Left renal cortex interstitium (tissue), 4 donors: Measurements from ENCODE around the gene ZC3H14. TPM values are rescaled to one million over a fixed set of nuclear protein-coding genes. Genes with fewer than 3 reads are reported as not detected.

Experiments used
- DNase-seq, 4 donors: peaks; one replicate each; pipeline ENCODE4 v3.0.0-alpha.2; 2013; ENCODE audit warnings: low read depth in 4 of 4, low spot score in 2 of 4, missing footprints in 1 of 4
- polyA plus RNA-seq, 4 donors: library from polyadenylated mRNA; unstranded; fragments of 120-200 nt; gene quantifications; one replicate each; pipeline ENCODE4 v1.2.1, GENCODE V29; 2013; ENCODE audit not compliant: insufficient read length in 4 of 4

Gene ZC3H14
- polyA plus RNA-seq, 4 donors = 79.6 to 114 (median 101) TPM

DNA sequence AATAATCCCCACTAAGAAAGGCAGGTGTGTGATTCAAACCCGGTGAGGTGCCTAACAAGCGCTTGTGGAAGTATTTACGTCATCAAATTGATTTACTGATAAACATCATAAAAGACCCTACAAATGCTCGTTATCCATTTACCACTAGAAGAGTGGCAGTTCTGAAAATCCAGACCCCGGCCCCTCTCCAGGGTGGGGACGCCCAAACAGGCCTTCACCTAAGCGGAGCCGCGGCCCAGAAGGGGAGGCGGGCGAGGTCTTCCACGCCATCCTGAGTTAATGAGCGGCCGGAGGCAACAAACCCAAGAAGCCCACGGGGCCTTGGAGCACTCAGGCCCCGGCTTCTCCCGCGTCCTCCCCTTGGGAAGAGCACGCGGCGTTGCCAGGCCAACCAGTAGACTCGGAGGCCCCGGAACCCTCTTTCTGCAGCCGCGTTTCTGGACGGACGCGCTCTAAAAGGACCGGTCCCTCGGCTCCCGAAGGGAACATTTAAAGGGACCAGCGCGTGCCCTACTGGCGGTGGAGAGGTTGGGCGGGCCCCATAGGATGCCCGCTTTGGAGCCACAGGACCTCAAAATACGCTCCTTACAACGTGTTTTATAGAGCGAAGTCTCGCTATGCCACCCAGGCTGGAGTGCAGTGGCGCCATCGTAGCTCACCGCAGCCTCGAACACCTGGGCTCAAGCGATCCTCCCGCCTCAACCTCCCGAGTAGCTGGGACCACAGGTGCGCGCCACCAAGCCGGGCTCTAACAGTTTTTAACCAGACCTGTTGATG lies 11.6 kb upstream of the ZC3H14 start:
- peak in 2 of 4 donors; percentile 70 to 72 for DNase-seq

DNA sequence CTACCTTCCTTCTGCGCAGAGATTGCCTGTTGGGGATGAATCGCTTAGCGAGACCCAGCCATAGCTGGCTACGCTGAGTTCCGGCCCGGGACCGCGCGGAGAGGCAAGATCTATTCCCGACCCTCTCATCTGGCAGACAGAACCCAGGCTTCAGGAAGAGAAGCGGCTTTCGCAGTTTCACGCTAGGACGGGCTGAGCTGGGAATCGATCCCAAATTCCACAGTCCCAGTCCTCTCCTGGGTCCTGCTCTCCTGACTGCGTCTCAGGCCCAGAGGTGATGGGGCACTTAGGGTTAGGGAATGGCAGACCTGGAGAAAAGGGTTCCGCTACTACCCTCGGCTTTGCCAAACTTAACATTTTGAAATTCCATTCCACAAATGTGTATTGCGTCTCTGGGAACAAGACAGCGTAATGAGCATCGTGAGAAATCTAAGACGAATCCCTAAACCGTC lies 10.8 kb upstream of the ZC3H14 start:
- DNase-seq = no peak

DNA sequence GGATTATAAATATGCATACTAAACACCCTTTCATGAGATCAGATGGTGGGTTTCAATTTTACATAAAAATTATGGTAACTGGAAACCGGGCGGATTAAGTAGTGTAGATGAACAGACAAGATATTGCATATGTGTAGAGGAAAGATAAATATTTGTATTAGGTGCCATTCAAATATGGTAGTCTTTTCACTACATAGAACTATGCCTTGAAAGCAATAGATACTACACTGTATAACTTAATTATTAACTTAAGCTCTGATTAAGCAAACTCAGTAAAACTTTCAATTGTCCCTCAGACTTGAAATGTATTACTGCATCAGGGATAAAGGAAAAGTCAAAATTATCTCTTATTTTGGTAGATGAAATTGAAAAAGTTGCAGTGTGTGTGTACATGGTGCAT lies 10.0 kb upstream of the ZC3H14 start:
- DNase-seq = no peak

DNA sequence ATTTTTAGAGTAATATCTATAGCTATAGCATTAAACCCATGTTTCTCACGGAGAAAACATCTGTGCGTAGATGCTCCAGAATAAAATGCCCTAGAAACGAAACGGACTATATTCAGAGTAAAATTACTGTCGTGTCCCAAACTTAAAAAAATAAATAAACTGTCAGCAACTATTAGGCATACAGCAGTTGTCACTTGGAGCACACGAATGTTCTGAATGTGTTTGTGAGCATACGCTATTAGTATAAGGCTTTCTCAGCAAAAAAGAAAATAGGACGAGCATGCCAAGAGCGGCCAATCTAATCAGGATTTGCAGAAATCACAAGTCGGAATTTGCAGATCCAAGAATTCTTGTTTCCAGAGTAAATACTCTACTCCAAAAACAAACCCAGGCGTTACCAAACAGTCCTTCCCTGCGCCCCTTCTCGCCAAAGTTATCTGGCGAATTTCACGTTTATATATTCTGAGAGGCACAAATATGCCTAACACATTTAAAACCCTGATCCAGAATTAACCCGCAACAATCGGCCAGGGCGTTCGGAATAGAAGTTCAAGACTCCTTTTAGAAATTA lies 8.9 kb upstream of the ZC3H14 start:
- no peak for DNase-seq

DNA sequence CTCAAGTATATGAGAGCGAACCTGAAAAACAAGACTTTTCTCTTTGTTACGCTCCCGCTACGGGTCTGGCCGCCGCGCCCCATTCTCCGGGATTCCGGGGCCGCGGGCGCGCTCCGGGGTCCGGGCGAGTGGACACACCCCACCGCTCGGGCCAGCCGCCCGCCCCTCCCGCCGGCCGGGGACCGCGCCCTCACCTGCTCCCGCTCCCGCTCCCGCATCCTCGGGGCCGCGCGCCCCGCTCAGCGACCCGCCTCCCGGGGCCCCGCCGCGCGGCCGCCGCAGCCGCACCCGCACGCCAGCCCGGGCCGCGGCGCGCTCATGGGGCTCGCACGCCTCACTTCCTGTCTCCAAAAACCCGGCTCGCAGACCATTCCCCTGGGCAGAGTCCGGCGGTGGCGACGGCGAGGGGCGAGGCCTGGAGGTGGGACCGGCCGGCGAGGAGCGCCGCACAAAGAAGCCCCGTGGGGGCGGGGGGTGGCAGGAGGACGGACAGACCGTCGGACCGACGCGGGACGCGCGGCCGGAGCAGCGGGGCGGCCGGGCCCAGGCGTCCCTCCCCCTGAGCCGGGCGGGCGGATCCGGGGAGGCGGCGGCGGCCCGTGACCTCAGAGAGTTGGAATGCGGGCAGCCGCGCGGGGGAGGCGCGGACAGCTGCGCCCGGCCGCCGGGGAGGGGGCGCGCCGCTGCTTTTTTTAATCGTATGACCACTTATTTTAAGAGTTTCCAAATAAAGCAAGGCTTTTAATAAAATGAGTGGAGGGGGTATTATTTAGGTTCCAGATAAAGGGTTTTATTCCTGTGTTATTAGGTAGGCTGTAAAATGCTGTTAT lies 8.2 kb upstream of the ZC3H14 start, which contains the start of gene PTPN21:
TSS of gene PTPN21 (minus strand) at position 551 of the 830 bp plus-strand sequence. CDS start 4,590 bp downstream, outside the sequence.
- peak in 2 of 4 donors; percentile 60 to 64 for DNase-seq

DNA sequence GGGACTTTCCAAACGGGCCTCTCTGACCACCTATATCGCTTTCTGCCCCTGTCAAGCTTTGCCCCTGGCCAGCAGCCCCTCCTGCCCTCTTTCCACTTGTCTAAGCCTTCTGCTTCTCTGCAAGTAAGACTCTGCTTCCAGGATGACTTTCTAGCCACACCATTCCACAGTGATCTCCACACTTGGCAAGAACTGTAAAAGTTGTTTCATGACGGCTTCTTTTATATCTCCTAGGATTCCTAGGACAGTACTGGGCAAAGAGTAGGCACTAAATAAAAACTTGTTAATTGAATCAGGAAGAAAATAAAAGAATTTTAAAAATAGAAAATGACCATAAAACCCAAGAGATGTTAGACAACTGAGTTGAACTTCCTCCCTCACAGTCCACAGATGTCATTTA lies 6.3 kb upstream of the ZC3H14 start:
- no peak for DNase-seq

DNA sequence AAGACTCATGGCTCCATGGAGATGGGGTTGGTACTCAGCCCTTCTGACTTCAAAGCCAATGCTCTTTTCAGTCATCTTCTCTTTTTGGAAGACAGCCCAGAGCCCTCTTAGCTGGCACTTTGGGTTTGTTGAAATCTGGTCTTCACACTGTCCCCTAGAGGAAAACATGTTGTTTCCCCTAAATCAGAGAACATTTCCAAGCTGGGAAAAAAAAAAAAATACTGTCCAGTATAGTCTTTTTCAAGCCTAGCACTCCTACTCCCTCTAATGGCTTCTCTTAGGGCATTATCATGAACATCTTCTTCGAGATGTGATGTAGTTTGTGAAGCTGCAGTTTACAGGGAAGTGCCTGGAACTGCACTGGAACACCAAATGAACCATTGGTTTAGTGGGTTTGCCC lies 3.0 kb upstream of the ZC3H14 start:
- no peak for DNase-seq

DNA sequence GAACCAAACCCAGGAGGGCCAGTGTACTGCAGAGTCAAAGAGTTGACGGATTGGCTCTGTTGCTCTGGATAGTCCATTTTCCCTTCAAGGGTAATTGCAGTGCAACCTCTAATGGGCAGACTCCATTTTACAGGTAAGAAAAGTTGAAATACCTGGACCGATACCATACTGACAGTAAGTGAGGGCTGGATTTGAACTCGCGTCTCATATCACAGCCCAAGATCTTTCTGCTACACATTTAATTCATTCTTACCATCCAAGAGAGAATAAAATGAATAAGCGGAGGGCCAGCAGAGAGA lies 356 bp upstream of the ZC3H14 start:
- no peak for DNase-seq

DNA sequence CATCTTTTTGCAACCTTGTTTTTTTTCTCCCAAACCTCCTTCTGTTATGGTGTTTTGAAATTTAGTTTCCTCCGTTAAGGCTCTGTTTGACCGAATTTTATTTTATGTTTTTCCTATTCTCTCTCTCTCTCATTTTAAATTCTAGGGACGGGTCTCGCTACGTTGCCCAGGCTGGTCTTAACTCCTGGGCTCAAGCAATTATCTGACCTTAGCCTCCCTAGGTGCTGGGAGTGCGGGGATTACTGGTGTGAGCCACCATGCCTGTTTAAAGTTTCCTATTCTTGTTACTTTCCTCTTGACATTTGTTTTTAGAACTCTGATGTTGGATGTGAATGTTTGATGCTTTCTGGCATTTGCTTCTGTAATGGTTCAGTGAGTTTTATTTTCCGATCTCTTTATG lies 1.0 kb downstream of the ZC3H14 start:
- no peak for DNase-seq

DNA sequence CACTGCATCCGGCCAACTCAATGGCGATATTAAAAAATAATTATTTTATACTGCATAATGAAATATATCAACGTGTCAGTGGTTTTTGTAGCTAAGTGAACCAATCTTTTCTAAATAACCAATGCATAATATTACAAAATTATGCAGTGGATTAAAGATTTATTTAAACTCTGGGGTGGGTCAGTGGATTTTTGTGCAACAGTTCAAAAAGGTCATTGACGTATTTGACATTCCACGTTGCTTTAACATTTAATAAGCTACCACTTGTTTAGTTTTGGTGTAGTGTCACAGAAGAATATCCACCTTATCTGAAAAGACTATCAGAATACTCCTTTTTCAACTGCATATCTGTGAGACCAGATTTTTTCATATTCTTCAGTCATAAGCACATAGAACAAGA lies 2.6 kb downstream of the ZC3H14 start:
- no peak for DNase-seq

DNA sequence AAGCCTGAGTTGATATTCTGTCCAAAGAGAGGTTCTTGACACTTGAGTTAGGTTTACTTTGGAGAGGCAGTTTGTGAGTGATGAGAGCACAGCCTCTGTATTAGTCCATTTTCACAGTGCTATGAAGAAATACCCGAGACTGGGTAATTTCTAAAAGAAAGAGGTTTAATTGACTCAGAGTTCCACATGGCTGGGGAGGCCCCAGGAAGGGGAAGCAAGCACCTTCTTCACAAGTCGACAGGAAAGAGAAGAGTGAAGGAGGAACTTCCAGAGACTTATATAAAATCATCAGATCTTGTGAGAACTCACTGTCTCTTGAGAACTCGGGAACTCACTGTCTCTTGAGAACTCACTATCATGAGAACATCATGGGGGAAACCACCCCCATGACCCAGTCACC lies 5.4 kb downstream of the ZC3H14 start:
- DNase-seq = no peak

DNA sequence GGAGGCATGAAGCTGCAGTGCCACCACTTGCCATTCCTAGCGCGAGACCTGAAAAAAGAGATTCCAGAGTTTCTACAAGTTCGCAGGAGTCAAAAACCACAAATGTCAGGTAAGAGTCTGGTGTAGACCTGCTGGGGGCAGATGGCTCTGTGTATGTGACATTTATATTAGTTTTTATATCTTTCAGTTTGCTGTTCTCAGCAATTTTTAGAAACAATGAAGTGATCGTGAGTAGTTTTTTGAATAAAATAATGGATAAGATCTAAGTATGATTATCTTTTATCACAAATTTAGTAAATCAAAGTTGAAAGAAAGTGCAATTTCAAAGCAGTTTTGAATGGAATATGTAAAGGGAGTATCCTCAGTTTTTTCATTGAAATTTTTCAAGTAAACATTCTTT lies 9.3 kb downstream of the ZC3H14 start:
- DNase-seq = no peak

DNA sequence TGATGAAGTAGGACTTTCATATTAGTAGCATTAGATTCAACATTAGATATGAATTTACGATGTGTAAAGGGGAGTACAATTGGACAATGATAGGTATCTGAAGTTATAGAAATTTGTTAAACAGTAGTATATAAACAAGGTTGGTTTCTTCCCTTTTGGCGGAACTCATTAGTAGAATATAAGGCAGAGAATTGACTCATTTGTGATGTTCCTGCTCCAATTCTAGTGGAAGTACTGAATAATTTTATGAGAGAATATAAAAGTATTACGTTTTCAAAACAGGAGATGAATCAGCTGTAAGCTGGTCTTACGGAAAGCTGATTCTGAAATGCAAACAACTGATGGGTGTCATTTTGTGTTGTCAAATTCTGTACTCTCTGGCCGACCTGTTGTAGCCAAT lies 13.4 kb downstream of the ZC3H14 start:
- no peak for DNase-seq

DNA sequence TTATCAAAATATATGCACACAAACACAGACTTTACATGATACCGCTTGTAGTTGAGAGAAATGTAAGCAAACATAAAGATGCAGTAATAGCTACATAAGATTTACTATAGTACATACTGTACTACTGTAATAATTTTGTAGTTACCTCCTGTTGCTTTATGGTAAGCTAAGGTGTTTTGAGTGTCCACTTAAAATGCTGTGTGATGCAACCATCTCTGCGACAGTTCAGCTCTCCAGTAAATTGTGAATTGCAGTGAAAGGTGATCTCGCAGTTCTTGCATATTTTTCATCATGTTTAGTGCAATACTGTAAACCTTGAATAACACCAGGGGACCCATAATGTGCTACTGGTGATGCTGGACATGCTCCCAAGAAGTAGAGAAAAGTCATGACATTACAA lies 21.6 kb downstream of the ZC3H14 start:
- DNase-seq = no peak

DNA sequence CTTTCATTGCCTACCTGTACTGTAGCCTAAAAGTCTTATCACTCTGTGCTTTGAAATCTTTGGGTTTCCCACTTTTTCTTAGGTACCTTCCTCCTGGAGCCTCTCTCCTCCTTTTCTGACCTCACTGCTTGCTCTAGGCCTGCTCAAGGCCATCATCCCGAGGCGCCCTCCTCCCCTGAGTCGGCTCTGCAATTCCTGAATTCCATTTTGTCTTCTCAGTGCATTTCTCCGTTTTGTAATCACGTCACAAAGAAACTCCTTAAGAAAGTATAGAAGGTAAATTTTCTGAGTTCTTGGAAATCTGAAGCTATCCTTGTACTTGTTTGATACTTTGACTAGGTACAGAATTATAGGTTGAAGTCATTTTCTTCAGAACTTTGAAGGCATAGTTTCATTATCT lies 25.2 kb downstream of the ZC3H14 start:
- no peak for DNase-seq

DNA sequence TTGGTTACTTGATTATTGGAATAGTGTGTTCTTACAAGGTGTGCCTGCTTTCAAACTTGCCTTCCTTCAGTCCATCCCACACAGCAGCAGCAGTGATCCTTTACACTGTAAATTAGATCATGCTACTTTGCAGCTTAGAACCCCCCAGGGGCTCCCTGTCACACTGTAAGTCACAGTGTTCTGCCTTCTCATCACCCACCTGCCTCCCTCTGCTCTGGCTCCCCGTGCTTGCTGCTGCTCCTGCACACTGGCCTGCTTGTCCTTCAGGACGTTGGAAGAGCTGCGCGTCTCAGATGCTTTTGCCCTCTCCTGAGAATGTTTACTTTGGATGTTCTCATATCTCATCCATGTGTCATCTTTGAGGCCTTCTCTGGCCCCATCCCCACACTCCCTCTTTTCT lies 27.3 kb downstream of the ZC3H14 start:
- no peak for DNase-seq

DNA sequence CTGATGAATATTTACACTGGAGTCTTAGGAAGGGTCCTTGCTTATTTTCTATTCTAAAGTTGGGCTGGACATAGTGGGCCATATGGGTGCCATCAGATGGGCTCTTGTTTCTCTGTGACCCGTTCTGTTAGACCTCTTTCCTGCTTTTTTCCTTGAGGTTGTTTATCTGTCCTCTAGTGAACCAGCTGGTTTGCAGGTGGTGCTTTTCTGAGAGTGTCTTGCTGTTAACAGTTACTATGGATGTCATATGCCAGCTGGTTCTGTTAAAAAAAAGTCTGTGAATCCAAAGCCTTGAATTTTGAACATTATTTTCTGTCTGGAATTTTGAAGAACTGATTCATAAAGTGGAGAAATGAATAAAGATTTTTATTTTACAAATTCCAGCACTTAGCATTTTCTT lies 29.2 kb downstream of the ZC3H14 start:
- DNase-seq = peak in 1 of 4 donors; percentile 32

DNA sequence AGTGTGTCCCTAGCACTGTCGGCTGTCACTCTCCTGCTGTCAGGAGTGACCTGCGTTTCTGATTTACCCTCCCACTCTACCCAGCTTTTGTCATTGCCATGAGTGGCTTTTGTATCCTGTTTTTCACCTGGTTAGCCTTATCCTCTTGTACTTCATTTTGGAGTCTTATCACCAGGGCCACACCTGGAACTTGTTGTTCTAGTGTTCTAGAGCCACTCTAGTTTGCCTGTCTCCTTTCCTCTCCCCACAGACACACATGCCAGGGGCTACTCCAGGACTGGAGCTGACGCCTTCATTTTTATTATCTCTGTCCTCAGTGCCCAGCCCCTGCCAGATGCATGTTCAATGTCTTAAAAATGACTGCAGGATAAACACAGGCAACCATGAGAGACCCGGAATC lies 34.2 kb downstream of the ZC3H14 start:
- DNase-seq = no peak

DNA sequence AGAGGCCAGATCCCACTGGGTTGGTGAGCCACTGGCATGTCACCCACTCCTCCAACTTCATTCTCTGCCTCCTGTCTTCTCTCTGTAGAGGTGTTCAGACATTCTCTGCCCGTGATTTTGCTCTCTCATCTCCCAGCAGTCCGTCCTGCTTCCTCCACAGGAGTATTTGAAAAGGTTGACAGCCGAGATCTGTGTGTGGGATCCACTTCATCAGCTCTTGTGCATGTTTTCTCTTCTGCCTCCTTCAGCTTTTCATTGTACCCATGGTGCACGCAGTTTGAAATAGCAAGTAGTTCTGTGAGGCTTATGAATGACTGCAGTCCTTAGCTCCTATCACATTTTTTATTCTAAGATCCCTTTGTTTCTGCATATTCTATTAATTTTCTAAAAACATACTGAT lies 34.8 kb downstream of the ZC3H14 start:
- DNase-seq = no peak

DNA sequence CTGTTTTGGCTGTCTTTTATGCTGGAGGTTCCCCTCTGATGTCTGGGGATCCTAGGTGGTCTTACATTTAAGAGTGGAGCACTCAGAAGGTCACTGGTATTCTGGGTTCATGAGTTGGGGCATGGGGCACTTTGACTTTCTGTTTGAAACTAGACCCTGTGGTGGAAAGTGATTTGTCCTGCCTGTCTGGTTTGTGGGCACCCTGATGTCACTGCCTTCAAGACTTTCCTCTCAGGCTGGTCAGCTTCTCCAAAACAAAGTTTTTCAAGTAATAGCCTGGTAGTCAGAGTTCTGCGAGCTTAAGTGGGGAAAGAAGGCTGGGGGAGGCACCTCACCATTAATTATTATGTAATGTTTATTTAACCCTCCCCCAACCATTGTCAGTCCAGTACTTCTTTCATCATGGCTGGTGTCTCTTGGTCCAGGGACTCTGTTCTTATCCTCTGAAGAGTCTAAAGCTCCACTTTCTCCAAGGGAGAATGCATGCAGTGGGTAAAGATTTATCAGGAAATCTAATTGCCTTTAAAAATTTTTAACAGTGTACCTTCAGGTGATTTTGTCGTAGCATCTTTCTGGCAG lies 35.3 kb downstream of the ZC3H14 start:
- no peak for DNase-seq

DNA sequence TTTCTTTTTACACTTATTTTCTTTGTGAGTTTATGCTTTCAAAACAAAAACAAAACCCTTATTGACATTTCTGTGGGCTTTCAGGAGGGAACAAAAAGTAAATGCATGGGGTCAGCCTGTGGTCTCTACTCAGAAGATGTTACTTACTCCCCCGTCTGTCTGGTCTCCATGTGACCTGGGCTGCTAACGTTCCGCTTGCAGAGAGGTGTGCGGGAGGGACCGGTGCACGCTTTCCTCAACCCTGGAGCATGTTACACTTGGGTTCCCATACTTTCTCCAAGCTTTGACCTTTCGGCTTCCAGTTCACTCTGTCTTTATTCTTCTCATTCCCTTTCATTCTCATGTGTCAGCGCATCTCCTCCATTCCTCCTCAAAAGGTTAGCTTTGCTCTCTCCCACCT lies 36.5 kb downstream of the ZC3H14 start:
- peak in 1 of 4 donors; percentile 23 for DNase-seq
